GM19240 (cell line): ENCODE results near the gene NLRP2B.
"Not testable (repeated sequence)": the region's sequence is repeated elsewhere in the genome, so short reads cannot be mapped to it uniquely, and the experiment has no call there.

Experiments
- DNase-seq: peaks from one replicate; pipeline ENCODE4 v3.0.0; 2011; ENCODE audit warnings: low spot score; ENCODE audit not compliant: insufficient read length

The NLRP2B gene

DNA sequence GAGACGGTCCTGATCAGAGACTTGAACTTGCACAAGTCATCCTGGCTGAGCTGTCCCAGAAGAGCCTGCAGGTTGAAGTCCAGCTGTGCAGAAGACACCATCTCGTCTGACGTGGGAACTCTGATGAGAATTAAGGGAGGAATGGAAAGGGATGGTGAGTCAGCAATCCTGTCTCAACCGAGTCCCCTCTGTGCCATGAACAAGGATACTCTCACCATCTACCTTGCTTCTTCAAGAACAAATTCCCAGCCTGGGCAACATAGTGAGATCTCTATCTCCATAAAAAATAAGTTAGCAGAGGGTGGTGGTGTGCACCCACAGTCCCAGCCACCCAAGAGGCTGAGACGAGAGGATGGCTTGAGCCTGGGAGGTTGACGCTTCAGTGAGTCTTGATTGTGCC, at the start of gene NLRP2B:
NLRP2B (minus strand) TSS at position 101 of the 400 bp plus-strand sequence.
- DNase-seq: no peak

DNA sequence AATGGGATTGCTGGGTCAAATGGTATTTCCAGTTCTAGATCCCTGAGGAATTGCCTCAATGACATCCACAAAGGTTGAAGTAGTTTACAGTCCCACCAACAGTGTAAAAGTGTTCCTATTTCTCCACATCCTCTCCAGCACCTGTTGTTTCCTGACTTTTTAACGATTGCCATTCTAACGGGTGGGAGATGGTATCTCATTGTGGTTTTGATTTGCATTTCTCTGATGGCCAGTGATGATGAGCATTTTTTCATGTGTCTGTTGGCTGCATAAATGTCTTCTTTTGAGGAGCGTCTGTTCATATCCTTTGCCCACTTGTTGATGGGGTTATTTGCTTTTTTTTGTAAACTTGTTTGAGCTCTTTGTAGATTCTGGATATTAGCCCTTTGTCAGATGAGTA, 45.9 kb upstream of the NLRP2B start:
- DNase-seq: not testable (repeated sequence)

GRCh38 chrX:57681341-57681740, 1.3 kb upstream of the NLRP2B start:
- DNase-seq: no peak

DNA sequence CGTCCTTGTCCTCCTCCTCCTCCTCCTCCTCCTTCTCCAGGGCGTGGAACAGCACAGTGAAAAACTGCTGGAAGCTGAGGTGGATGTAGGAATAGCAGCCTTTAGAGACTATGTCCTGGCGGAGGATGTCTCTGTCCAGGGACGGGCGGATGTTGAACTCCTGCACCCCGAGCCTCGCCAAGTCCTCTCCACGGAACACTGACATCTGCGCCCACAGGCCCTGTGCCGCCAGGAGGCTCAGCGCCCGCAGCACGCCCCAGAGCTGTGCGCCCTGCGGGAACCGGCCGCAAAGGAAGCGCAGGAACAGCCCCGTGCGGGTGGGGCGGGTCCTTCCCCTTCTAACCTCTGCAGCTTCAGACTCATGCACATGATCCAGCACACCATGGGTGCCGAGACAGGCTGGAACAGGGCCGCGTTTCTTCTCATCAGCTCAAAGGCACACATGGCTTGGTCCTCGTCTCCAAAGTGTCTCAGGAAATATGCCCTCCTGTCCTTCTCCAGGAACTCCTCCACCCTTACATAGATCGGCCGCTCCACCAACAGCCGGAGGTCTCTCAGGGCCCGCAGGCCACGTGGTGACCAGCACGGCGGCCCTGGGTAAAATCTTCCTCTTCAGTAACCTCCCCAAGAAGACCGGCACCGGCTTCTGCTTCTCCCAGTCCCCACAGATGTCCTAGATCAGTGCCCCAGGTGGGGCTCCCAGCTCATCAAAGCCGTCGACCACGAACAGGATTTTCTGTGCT, 1.2 kb downstream of the NLRP2B start:
- DNase-seq: no peak

- DNase-seq: no peak
Observed at GRCh38 chrX:57677132-57677858, 2.8 kb downstream of the NLRP2B start.

DNA sequence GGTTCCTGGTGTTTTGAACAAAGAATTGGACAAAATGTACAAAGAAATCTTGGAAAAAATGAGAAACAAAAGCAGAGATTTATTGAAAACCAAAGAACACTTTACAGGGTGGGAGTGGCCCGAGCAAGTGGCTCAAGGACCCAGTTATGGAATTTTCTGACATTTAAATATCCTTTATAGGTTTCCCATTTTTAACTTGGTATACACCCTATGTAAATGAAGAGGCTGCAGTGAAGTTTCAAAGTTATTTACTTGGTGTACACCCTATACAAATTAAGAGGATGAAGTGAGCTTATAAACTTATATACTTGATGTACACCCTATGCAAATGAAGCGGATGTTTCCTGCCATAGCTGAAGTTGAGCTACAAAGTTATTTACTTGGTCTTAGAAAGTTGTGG, 4.7 kb downstream of the NLRP2B start:
- no peak for DNase-seq

GRCh38 chrX:57674861-57675260, 5.2 kb downstream of the NLRP2B start:
- no peak for DNase-seq

- DNase-seq: no peak
Observed at GRCh38 chrX:57669961-57670360, 10.1 kb downstream of the NLRP2B start.

DNA sequence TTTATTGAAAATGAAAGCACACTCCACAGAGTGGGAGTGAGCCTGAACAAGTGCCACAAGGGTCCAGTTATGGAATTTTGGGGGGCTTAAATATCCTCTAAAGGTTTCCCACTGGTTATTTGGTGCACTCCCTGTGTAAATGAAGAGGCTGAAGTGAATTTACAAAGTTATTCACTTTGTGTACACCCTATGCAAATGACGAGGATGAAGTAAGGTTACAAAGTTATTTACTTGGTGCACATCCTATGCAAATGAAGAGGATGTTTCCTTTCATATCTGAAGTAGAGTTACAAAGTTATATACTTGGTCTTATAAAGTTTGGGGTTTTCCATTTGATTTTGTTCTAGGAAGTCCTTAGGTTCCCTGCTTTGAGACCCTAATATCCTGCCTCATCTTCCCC, 13.1 kb downstream of the NLRP2B start:
- no peak for DNase-seq

- DNase-seq: no peak
Observed at GRCh38 chrX:57655065-57655464, 25.0 kb downstream of the NLRP2B start.

- DNase-seq: no peak
Observed at GRCh38 chrX:57652705-57653104, 27.4 kb downstream of the NLRP2B start.

DNA sequence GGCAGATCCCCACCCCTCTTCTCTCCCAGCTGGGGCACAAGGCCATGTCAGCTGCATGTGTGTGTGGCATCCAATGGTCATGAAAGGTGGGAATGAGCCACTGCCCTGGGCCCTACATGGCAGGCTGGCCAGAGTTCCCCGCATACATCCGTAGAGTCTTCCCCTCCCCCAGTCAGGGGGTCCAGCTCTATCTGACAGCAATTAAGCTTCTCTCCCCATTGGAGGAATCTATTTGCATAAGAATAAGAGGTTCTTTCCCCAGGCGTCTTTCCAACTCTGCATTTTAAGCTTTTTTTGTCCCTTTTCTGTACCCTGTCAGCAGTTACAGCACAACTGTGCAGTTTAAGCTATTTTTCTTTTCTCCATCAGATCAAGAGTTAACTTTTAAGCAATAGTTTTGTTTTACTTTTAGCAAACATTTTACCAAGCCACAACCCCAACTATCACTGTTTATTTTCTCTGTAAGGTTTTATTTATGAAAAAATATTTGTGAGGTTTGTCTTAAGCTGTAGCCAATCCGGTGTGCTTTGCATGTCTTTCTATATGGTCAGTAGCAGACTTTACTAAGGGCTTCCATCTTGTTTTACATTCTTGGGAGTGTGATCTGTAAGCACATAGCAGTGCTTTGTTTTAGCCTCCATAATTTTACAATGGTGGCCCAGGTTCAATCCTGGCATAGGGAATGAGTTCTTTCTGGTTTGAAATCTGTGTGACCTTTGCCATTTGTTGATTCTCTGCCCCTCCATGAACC, 28.7 kb downstream of the NLRP2B start:
- no peak for DNase-seq

DNA sequence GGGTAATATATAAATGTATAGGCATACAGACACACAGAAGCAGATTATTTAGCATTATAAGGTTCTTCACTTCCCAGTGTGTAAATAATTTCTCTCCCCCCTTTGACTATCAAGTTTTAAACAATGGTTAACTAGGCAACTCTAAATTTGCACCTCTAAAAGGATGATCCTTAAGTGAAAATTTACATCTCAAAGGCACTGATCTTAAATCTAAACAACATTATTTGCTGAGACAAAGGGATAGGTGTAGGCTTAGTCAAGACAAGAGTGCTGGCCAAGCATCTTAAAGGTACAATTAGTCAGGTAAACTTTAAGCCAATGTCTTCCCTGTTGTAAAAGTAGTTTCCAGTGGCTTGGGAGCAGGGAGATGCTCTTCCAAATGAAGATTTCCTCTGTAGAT, 33.0 kb downstream of the NLRP2B start:
- DNase-seq: no peak

DNA sequence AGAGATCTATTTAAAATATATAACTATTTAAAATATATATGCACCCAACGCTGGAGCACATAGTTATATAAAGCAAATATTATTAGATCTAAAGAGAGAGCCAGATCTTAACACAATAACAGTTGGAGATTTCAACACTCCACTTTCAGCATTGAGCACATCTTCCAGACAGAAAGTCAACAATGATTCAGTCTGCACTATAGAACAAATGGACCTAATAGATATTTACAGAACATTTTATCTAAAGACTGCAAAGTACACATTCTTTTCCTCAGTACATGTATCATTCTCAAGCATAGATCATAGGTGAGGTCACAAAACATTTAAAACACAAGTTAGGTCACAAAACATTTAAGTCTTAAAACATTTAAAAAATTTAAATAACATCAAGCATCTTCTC, 36.4 kb downstream of the NLRP2B start:
- DNase-seq: no peak

GRCh38 chrX:57641338-57641737, 38.7 kb downstream of the NLRP2B start:
- DNase-seq: no peak

DNA sequence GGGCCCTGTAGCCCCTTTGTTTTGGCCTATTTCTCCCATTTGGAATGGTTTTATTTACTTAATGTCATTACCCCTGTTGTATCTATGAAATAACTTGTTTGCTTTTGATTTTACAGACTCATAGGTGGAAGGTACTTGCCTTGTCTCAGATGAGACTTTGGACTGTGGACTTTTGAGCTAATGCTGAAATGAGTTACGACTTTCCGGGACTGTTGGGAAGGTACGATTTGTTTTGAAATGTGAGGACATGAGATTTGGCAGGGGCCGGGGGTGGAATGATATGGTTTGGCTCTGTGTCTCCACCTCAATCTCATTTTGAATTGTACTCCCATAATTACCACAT, 39.4 kb downstream of the NLRP2B start:
- DNase-seq: no peak

DNA sequence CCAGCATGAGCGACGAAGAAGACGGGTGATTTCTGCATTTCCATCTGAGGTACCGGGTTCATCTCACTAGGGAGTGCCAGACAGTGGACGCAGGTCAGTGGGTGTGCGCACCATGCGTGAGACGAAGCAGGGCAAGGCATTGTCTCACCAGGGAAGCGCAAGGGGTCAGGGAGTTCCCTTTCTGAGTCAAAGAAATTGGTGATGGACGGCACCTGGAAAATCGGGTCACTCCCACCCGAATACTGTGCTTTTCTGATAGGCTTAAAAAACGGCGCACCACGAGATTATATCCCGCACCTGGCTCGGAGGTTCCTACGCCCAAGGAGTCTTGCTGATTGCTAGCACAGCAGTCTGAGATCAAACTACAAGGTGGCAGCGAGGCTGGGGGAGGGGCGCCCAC, 50.6 kb downstream of the NLRP2B start:
- not testable (repeated sequence) for DNase-seq
